K562 (cell line): ENCODE data around the gene MLLT11. TPM values are rescaled to one million over a fixed set of nuclear protein-coding genes. Genes with fewer than 3 reads are reported as not detected.

Experiments
- ATAC-seq: fragments of 200-7000 bp; cut with Tn5 transposase; 3 replicates; pipeline ENCODE4 v1.9.1; 2020; ENCODE audit warnings: moderate library complexity
- BruUV-seq: library from RNA; stranded (reverse); fragments of 400-500 nt; replicated peaks from 2 replicates; lab custom pipeline; 2021; lab: Mats Ljungman, UMichigan
- CTCF ChIA-PET: fragments of 300-600 bp; formaldehyde crosslinking; extraction: SDS; loops from one replicate; lab custom pipeline; 2021; ENCODE audit warnings: low intra/inter-chr PET ratio; lab: Yijun Ruan, JAX
- POLR2A ChIA-PET: fragments of 300-600, 350-650 bp; sonication (Branson Sonifier 250); formaldehyde crosslinking; extraction: SDS; loops from one replicate; lab custom pipeline; 2021; ENCODE audit warnings: antibody characterized with exemption, inconsistent platforms; lab: Yijun Ruan, JAX
- DNase-seq, 4 experiments: peaks; one replicate each; pipeline versions ENCODE4 v3.0.0 to v3.0.0-alpha.2; 2011 to 2018; ENCODE audit warnings: low spot score in 3 of 4, mixed read lengths in 3 of 4; ENCODE audit errors: extremely low read depth in 1 of 4
- FAIRE-seq: peaks from 2 replicates; lab custom pipeline; 2011; peaks lifted over from hg19 to GRCh38; lab: Jason Lieb, UNC
- H2AFZ ChIP-seq: 2 replicates; pipeline ENCODE4 v1.6.0; 2011; ENCODE audit warnings: low read depth, low read length, control low read depth, inconsistent platforms
- H3K27ac ChIP-seq: fragments of 200-600 bp; 3 replicates; pipeline ENCODE4 v1.8.0; 2011; ENCODE audit warnings: low read depth, mild to moderate bottlenecking, control low read depth, inconsistent platforms, low read length, moderate library complexity, mixed read lengths; ENCODE audit errors: extremely low read depth
- H3K27me3 ChIP-seq, 2 experiments: fragments of 300-600 bp in 1 of 2; 2 replicates in 1 of 2; 3 replicates in 1 of 2; pipeline versions ENCODE4 v1.6.0 to v1.8.0; 2011; ENCODE audit warnings: inconsistent platforms in 2 of 2, low read length in 2 of 2, mild to moderate bottlenecking in 1 of 2, mixed read lengths in 1 of 2, moderate library complexity in 1 of 2; ENCODE audit not compliant: control insufficient read depth in 2 of 2, insufficient read depth in 2 of 2
- H3K36me3 ChIP-seq: fragments of 300-600 bp; 3 replicates; pipeline ENCODE4 v1.8.0; 2011; ENCODE audit warnings: mild to moderate bottlenecking, low read length, inconsistent platforms; ENCODE audit not compliant: control insufficient read depth, insufficient read depth
- H3K4me1 ChIP-seq, 2 experiments: fragments of 200-600 bp in 1 of 2; replicated peaks in 1 of 2; 2 replicates in 1 of 2; 3 replicates in 1 of 2; pipeline versions ENCODE4 v1.5.1 to v1.8.0; 2011; ENCODE audit warnings: inconsistent platforms in 2 of 2, low read length in 2 of 2, mild to moderate bottlenecking in 1 of 2, mixed read lengths in 1 of 2, moderate library complexity in 1 of 2; ENCODE audit not compliant: control insufficient read depth in 2 of 2, insufficient read depth in 2 of 2
- H3K4me2 ChIP-seq: 2 replicates; pipeline ENCODE4 v1.6.1; 2011; ENCODE audit warnings: low read length, control low read depth, inconsistent platforms, mixed read lengths; ENCODE audit not compliant: insufficient read depth
- H3K4me3 ChIP-seq: fragments of 200-600 bp; sonication (generic), shearing (Covaris generic); 2 replicates; pipeline ENCODE4 v1.5.1; 2016; ENCODE audit warnings: control low read depth, inconsistent platforms
- H3K79me2 ChIP-seq: fragments of 200-600 bp; 3 replicates; pipeline ENCODE4 v1.8.0; 2011; ENCODE audit warnings: low read length, inconsistent platforms; ENCODE audit not compliant: control insufficient read depth, insufficient read depth
- H3K9ac ChIP-seq, 2 experiments: 2 replicates each; pipeline versions ENCODE4 v1.6.0 to v1.6.1; 2011; ENCODE audit warnings: low read depth in 2 of 2, low read length in 2 of 2, control low read depth in 1 of 2, inconsistent platforms in 1 of 2, mild to moderate bottlenecking in 1 of 2, mixed read lengths in 1 of 2; ENCODE audit not compliant: insufficient read depth in 1 of 2
- H3K9me1 ChIP-seq: one replicate; pipeline ENCODE4 v1.6.0; 2011; ENCODE audit warnings: inconsistent platforms, mild to moderate bottlenecking, low read length, moderate library complexity; ENCODE audit not compliant: control insufficient read depth, insufficient read depth
- H3K9me3 ChIP-seq: replicated peaks from 2 replicates; pipeline ENCODE4 v1.5.1; 2011; ENCODE audit warnings: low read depth, low read length, inconsistent platforms; ENCODE audit not compliant: control insufficient read depth, insufficient read depth
- H4K20me1 ChIP-seq: replicated peaks from 2 replicates; pipeline ENCODE4 v1.6.1; 2011; ENCODE audit warnings: low read length, inconsistent platforms, mixed read lengths; ENCODE audit not compliant: control insufficient read depth, insufficient read depth
- CHD2 ChIP-seq: IDR thresholded peaks from 2 replicates; pipeline ENCODE4 v1.6.1; 2011; ENCODE audit warnings: low read depth, low read length
- EWSR1 ChIP-seq: fragments of 450-650 bp; IDR thresholded peaks from 2 replicates; pipeline ENCODE4 v1.6.1; 2018; ENCODE audit warnings: borderline replicate concordance, mild to moderate bottlenecking, low read depth, moderate library complexity; ENCODE audit not compliant: partially characterized antibody
- STAT5A ChIP-seq: IDR thresholded peaks from 2 replicates; pipeline ENCODE4 v1.6.1; 2012; ENCODE audit warnings: low read length, inconsistent platforms, borderline replicate concordance
- ZNF512 ChIP-seq: IDR thresholded peaks from 2 replicates; pipeline ENCODE4 v1.6.1; 2016; ENCODE audit warnings: missing genetic modification characterization, missing compliant biosample characterization
- in situ Hi-C: fragments of 300-500 bp; cut with MboI; formaldehyde crosslinking; loops from 4 replicates; pipeline ENCODE4 v1.15.0; 2018; ENCODE audit warnings: inconsistent platforms, mixed read lengths
- intact Hi-C: fragments of 100-400 bp; cut with micrococcal nuclease; formaldehyde crosslinking; loops from 2 replicates; pipeline ENCODE4 v1.14.2; 2022
- polyA plus RNA-seq, 8 experiments: library from polyadenylated mRNA; depleted of rRNA in 4 of 8; stranded (reverse) in 5 of 8; unstranded in 3 of 8; fragments of >200 nt; fragmentation: Nextera tagmentation in 2 of 8; fragmentation: Illumina TruSeq in 1 of 8; extraction: Ambion mirVana in 2 of 8; extraction: Trizol in 1 of 8; gene quantifications; 2 replicates each; pipeline versions ENCODE4 v1.2.1 to v1.2.3, GENCODE V29; 2011 to 2014; ENCODE audit warnings: inconsistent platforms in 1 of 8, missing spikeins in 1 of 8
- total RNA-seq, 7 experiments: library from RNA; depleted of rRNA in 6 of 7; stranded (reverse); fragments of >200 nt in 6 of 7; fragmentation: Illumina TruSeq in 2 of 7; extraction: Trizol in 2 of 7; gene quantifications; 2 replicates each; pipeline versions ENCODE4 v1.2.1 to v1.2.3, GENCODE V29; 2011 to 2021; ENCODE audit warnings: low replicate concordance in 1 of 7
- TF ChIP-seq, protein P1 (sequence below): fragments of 450-650 bp; IDR thresholded peaks from 2 replicates; pipeline ENCODE4 v1.6.1; 2016; ENCODE audit warnings: mild to moderate bottlenecking

Gene MLLT11
- total and polyA plus RNA-seq, 9 of the 15 experiments (the other 6 are each of a cell fraction or from before 2014, with no cell fraction given): 12.1 to 91.0 (median 22.0) TPM

GRCh38 chr1:151104630-151105029 is 44.4 kb downstream of the MLLT11 start:
- Histone ChIP-seq H3K27ac (no peak overlapping the region), H3K4me1 (no peaks in the 10 kb centered on the region), H3K79me2 (no peaks in the 10 kb centered on the region), H2AFZ (no peak overlapping the region), H3K9me3 (no peaks in the 10 kb centered on the region), H4K20me1 (no peaks in the 10 kb centered on the region), H3K4me2 (no peak overlapping the region), H3K36me3 (no peaks in the 10 kb centered on the region), H3K9ac (no peak overlapping the region), H3K27me3 (no peaks in the 10 kb centered on the region), H3K9me1 (no peaks in the 10 kb centered on the region), H3K4me3 (no peak overlapping the region)
- DNase-seq: no peak
- TF ChIP-seq ZNF512 (tag) (peak; percentile 64), STAT5A (no peak), CHD2 (no peak), EWSR1 (no peak)
- TF ChIP-seq, protein P1, sequence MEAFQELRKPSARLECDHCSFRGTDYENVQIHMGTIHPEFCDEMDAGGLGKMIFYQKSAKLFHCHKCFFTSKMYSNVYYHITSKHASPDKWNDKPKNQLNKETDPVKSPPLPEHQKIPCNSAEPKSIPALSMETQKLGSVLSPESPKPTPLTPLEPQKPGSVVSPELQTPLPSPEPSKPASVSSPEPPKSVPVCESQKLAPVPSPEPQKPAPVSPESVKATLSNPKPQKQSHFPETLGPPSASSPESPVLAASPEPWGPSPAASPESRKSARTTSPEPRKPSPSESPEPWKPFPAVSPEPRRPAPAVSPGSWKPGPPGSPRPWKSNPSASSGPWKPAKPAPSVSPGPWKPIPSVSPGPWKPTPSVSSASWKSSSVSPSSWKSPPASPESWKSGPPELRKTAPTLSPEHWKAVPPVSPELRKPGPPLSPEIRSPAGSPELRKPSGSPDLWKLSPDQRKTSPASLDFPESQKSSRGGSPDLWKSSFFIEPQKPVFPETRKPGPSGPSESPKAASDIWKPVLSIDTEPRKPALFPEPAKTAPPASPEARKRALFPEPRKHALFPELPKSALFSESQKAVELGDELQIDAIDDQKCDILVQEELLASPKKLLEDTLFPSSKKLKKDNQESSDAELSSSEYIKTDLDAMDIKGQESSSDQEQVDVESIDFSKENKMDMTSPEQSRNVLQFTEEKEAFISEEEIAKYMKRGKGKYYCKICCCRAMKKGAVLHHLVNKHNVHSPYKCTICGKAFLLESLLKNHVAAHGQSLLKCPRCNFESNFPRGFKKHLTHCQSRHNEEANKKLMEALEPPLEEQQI: no peak
- in situ Hi-C loops: no loop called here
- intact Hi-C loops: no loop called here
- ATAC-seq: no peak
- no TSS peak for BruUV-seq
- ChIA-PET POLR2A (interaction anchor here (1.0 kb wide), 1 partner anchor 11 kb away, joined by 3 read pairs; no protein-coding TSS in a partner anchor), CTCF (no interaction called here)
- FAIRE-seq: no peak
